Tibial artery (tissue), 4 donors: ENCODE data around the gene CYP4F22.
"Not testable (repeated sequence)": the region's sequence is repeated elsewhere in the genome, so short reads cannot be mapped to it uniquely, and the experiment has no call there.

Source experiments
- DNase-seq, 2 donors: peaks; one replicate each; pipeline ENCODE4 v3.0.0-alpha.2; 2019
- H3K27ac ChIP-seq, 2 donors: fragments of 200-600 bp; sonication (generic) in 1 of 2; 1 replicate in 1 of 2; 2 replicates in 1 of 2; pipeline ENCODE4 v1.5.1; 2018 to 2019; ENCODE audit warnings: mild to moderate bottlenecking in 1 of 2
- H3K27me3 ChIP-seq, 2 donors: fragments of 200-600 bp; sonication (generic) in 1 of 2; one replicate each; pipeline versions ENCODE4 v1.5.1 to v1.6.0; 2016 to 2019
- H3K36me3 ChIP-seq, 3 donors: fragments of 200-600 bp; sonication (generic) in 2 of 3; one replicate each; pipeline ENCODE4 v1.5.1; 2016 to 2019; ENCODE audit warnings: mild to moderate bottlenecking in 2 of 3
- H3K4me1 ChIP-seq, 4 donors: fragments of 200-600 bp; sonication (generic) in 2 of 4; 1 replicate in 3 of 4; 2 replicates in 1 of 4; pipeline ENCODE4 v1.5.1; 2016 to 2019
- H3K4me3 ChIP-seq, 2 donors: fragments of 200-600 bp; sonication (generic) in 1 of 2; 1 replicate in 1 of 2; 2 replicates in 1 of 2; pipeline ENCODE4 v1.5.1; 2018 to 2019; ENCODE audit warnings: mild to moderate bottlenecking in 2 of 2
- H3K9me3 ChIP-seq, 3 donors: fragments of 200-600 bp; sonication (generic) in 1 of 3; one replicate each; pipeline ENCODE4 v1.5.1; 2016 to 2019
- intact Hi-C: fragments of 100-400 bp; cut with DNase I; formaldehyde crosslinking; loops from one replicate; pipeline ENCODE4 v1.15.0; 2023; ENCODE audit warnings: low total_unique reads
- TF ChIP-seq, protein P1 (sequence below), 2 experiments: fragments of 200-600 bp in 1 of 2; fragments of 450-650 bp in 1 of 2; IDR thresholded peaks; one replicate each; pipeline ENCODE4 v1.5.1; 2017 to 2019; ENCODE audit warnings: antibody characterized with exemption in 2 of 2, mild to moderate bottlenecking in 1 of 2, moderate library complexity in 1 of 2

CYP4F22 gene

DNA sequence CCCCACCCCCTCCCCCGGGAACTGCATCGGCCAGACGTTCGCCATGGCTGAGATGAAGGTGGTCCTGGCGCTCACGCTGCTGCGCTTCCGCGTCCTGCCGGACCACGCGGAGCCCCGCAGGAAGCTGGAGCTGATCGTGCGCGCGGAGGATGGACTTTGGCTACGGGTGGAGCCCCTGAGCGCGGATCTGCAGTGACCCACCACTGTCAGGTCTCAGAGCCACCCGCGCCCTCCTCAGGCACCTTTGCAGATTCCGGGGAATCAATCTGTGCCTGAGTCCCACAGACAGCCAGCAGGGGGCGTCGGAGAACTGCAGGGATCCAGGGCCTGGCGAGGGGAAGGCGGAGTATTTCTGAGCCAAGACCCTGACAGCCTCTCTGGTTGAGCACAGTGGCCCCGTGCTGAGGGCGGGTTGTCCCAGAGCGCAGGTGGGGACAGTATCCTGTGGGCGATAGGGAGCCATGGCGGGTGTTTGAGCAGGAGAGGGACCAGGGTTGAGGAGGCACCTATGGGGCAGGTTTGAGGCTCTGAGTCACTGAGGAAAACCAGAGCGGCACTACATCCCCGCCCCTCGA is 76.3 kb downstream of the CYP4F22 start:
- peak; percentile 79 to 80 for DNase-seq

DNA sequence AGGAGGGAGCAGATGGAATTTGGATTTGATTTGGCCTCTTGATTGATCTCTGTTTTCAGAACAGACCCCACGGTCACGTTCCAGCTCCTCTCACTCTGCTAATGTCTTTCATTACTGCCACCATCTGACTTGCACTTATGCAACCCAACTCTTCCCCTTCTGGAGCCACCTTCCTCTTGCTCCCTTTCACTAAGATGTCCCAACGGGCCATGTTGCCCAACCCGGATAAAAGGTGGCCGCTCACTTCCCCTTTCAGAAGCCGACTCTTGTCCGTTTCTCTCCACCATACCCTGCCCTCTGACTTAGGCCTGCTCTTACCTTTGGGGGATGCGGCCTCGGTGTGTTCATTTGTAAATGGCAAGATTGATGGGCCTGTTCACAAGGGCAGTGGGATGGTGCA is 79.3 kb downstream of the CYP4F22 start:
- H3K4me1 ChIP-seq = peaks cover 0 to 7% (median 4%) of the 10 kb centered on the region in 4 donors
- H3K9me3 ChIP-seq = peaks cover 0 to 8% (median 6%) of the 10 kb centered on the region in 3 donors
- H3K4me3 ChIP-seq = no peak overlapping the region
- no peak overlapping the region for H3K27ac ChIP-seq
- intact Hi-C loops = no loop called here
- TF ChIP-seq, protein P1, sequence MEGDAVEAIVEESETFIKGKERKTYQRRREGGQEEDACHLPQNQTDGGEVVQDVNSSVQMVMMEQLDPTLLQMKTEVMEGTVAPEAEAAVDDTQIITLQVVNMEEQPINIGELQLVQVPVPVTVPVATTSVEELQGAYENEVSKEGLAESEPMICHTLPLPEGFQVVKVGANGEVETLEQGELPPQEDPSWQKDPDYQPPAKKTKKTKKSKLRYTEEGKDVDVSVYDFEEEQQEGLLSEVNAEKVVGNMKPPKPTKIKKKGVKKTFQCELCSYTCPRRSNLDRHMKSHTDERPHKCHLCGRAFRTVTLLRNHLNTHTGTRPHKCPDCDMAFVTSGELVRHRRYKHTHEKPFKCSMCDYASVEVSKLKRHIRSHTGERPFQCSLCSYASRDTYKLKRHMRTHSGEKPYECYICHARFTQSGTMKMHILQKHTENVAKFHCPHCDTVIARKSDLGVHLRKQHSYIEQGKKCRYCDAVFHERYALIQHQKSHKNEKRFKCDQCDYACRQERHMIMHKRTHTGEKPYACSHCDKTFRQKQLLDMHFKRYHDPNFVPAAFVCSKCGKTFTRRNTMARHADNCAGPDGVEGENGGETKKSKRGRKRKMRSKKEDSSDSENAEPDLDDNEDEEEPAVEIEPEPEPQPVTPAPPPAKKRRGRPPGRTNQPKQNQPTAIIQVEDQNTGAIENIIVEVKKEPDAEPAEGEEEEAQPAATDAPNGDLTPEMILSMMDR (IDR thresholded peaks at IDR 0.05) = no peak
- H3K27me3 ChIP-seq = peaks cover 0 to 36% of the 10 kb centered on the region in 2 donors
- H3K36me3 ChIP-seq = no peaks in the 10 kb centered on the region
- DNase-seq = peak in 1 of 2 donors; percentile 49

More for the DNA sequence above, 76.3 kb downstream of the CYP4F22 start:
- no peak overlapping the region for H3K27ac ChIP-seq
- TF ChIP-seq, protein P1 (IDR thresholded peaks at IDR 0.05) = peak; percentile 77 to 81
- no peaks in the 10 kb centered on the region for H3K36me3 ChIP-seq
- peaks cover 0 to 44% of the 10 kb centered on the region in 2 donors for H3K27me3 ChIP-seq
- H3K4me3 ChIP-seq = no peak overlapping the region
- H3K9me3 ChIP-seq = no peaks in the 10 kb centered on the region
- intact Hi-C loops = no loop called here
- peaks cover 0 to 7% (median 4%) of the 10 kb centered on the region in 4 donors for H3K4me1 ChIP-seq

DNA sequence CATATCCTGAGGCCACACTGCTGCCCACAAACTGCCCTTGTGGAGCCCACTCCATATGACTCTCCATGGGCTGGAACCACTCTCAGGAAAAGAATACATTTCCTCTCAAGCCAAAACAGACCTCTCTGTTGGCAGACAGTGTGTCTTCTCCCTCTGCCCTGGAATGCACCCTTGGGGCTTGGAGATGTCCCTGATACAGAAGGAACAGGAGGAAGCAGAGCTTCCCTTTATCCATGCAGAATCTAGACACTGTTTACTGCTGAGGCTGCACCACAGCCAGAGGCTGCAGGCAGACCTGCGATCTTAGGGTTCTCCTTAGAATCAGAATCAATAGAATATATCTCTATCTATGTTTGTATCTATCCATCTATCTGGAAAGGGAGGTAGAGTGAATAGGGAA is 79.9 kb downstream of the CYP4F22 start:
- H3K27ac ChIP-seq = no peak overlapping the region
- intact Hi-C loops = no loop called here
- peaks cover 0 to 8% (median 6%) of the 10 kb centered on the region in 3 donors for H3K9me3 ChIP-seq
- H3K4me1 ChIP-seq = peaks cover 0 to 7% (median 4%) of the 10 kb centered on the region in 4 donors
- H3K4me3 ChIP-seq = no peak overlapping the region
- DNase-seq = no peak
- TF ChIP-seq, protein P1 (IDR thresholded peaks at IDR 0.05) = no peak
- peaks cover 0 to 34% of the 10 kb centered on the region in 2 donors for H3K27me3 ChIP-seq
- no peaks in the 10 kb centered on the region for H3K36me3 ChIP-seq

DNA sequence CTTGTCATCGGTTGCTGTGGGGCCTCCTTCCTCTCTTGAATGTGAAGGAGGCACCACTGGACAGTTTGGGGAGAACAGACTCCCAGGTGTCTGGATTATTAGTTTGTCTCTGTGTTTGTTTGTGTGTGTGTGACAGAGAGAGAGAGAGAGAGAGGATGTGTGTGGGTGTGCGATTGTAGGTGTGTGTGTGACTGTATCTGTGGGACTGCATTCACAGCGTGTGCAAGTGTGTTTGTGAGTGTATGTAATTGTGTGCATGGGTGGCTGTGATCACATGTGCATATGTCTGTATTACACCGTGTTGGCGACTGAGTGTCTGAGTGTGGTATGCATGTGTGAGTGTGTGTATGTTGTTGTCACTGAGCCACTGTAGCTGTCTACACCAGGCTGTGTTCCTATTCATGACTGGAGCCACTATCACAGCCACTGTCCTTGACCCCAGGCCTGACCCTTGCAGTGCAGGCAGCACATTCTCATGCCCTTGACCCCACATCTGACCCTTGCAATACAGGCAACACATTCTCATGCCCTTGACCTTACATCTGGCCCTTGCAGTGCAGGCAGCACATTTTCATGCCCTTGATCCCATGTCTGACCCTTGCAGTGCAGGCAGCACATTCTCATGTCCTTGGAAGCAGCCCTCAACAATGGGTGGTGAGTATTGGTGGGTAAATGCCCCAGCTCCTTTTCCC is 81.6 kb downstream of the CYP4F22 start:
- H3K4me3 ChIP-seq = no peak overlapping the region
- no peak overlapping the region for H3K27ac ChIP-seq
- no peak for DNase-seq
- intact Hi-C loops = no loop called here
- peaks cover 0 to 18% of the 10 kb centered on the region in 2 donors for H3K27me3 ChIP-seq
- peaks cover 0 to 9% (median 8%) of the 10 kb centered on the region in 3 donors for H3K9me3 ChIP-seq
- no peaks in the 10 kb centered on the region for H3K4me1 ChIP-seq
- no peaks in the 10 kb centered on the region for H3K36me3 ChIP-seq
- TF ChIP-seq, protein P1 (IDR thresholded peaks at IDR 0.05) = no peak

DNA sequence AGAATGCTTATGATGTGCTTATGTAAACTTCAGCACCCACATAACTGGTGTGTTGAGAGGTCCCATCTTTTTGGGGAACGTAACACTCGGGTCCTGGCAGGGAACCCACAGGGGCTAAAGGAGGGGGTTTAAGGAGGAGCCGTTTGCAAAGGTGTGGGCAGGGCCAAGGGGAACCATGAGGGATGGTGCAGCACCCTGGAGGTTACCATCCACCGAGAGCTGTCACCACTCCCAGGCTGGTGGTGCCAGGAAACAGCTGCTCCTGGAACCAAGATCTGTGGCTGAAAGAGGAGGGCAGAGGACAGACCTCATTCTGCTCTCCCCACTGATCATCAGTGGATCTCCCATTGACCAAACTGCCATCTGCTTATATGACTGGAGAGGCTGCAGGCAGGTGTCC is 83.5 kb downstream of the CYP4F22 start:
- intact Hi-C loops = no loop called here
- Histone ChIP-seq H3K9me3 (peaks cover 0 to 15% (median 8%) of the 10 kb centered on the region in 3 donors), H3K4me1 (no peaks in the 10 kb centered on the region), H3K27me3 (peaks cover 0 to 11% of the 10 kb centered on the region in 2 donors), H3K4me3 (no peak overlapping the region), H3K27ac (no peak overlapping the region), H3K36me3 (no peaks in the 10 kb centered on the region)
- TF ChIP-seq, protein P1 (IDR thresholded peaks at IDR 0.05) = no peak
- no peak for DNase-seq

DNA sequence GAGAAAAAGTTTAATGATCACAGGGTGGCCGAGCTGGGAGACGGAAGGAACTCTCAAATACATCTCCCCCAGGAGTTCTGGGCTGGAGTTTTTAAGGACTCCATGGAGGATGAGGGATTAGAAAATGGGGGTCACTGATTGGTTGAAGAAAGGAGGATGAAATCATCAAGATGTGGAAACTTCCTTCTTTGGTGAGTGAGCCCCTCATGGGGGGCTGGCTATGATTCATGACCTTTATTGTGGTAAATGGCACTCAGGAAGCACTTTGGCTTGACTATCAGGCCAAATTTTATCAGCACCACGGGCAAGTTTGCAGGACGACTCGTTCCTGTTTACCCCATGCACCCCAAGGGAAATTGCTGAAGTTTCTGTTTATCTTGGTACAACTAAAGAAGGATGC is 84.2 kb downstream of the CYP4F22 start:
- Histone ChIP-seq H3K27me3 (peaks cover 0 to 11% of the 10 kb centered on the region in 2 donors), H3K9me3 (peaks cover 0 to 15% (median 8%) of the 10 kb centered on the region in 3 donors)
- H3K4me1 ChIP-seq, DNase-seq, H3K27ac ChIP-seq, intact Hi-C loops, H3K36me3 ChIP-seq, H3K4me3 ChIP-seq: not testable (repeated sequence)

DNA sequence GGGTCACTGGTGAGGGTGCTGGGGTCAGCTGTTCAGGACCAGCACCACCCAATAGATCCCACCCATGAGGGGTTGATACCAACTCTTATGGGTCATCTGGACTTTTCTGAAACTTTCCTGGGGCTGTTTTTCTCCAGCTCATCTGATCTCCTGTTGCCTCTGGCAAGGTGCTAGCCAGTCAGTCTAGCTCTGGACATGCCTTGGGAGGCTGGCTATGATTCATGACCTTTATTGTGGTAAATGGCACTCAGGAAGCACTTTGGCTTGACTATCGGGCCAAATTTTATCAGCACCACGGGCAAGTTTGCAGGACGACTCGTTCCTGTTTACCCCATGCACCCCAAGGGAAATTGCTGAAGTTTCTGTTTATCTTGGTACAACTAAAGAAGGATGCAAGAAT is 85.4 kb downstream of the CYP4F22 start:
- H3K27ac ChIP-seq, H3K4me3 ChIP-seq, intact Hi-C loops, H3K36me3 ChIP-seq, H3K27me3 ChIP-seq, DNase-seq, H3K4me1 ChIP-seq: not testable (repeated sequence)
- peaks cover 0 to 15% (median 8%) of the 10 kb centered on the region in 3 donors for H3K9me3 ChIP-seq
